Sigmoid colon (tissue), 3 donors: ENCODE data around the gene CYTH4.

Experiments
- POLR2A ChIP-seq, 2 donors: fragments of 450-650 bp; IDR thresholded peaks; one replicate each; pipeline ENCODE4 v1.6.1; 2016; ENCODE audit warnings: antibody characterized with exemption in 2 of 2, mild to moderate bottlenecking in 2 of 2, moderate library complexity in 2 of 2
- TF ChIP-seq, protein P1 (sequence below), 4 experiments: fragments of 450-650 bp in 3 of 4; fragments of 200-600 bp in 1 of 4; IDR thresholded peaks; one replicate each; pipeline ENCODE4 v1.5.1; 2016 to 2019; ENCODE audit warnings: antibody characterized with exemption in 4 of 4, mild to moderate bottlenecking in 3 of 4, moderate library complexity in 2 of 4

GRCh38 chr22:37240240-37240940 is 41.9 kb upstream of the CYTH4 start:
- TF ChIP-seq, protein P1, sequence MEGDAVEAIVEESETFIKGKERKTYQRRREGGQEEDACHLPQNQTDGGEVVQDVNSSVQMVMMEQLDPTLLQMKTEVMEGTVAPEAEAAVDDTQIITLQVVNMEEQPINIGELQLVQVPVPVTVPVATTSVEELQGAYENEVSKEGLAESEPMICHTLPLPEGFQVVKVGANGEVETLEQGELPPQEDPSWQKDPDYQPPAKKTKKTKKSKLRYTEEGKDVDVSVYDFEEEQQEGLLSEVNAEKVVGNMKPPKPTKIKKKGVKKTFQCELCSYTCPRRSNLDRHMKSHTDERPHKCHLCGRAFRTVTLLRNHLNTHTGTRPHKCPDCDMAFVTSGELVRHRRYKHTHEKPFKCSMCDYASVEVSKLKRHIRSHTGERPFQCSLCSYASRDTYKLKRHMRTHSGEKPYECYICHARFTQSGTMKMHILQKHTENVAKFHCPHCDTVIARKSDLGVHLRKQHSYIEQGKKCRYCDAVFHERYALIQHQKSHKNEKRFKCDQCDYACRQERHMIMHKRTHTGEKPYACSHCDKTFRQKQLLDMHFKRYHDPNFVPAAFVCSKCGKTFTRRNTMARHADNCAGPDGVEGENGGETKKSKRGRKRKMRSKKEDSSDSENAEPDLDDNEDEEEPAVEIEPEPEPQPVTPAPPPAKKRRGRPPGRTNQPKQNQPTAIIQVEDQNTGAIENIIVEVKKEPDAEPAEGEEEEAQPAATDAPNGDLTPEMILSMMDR (IDR thresholded peaks at IDR 0.05) = no peak
- TF ChIP-seq POLR2A (IDR thresholded peaks at IDR 0.05) = no peak
